ENCODE results near the gene COQ10A.
"Not testable (repeated sequence)": the region's sequence is repeated elsewhere in the genome, so short reads cannot be mapped to it uniquely, and the experiment has no call there.

Gene COQ10A

DNA sequence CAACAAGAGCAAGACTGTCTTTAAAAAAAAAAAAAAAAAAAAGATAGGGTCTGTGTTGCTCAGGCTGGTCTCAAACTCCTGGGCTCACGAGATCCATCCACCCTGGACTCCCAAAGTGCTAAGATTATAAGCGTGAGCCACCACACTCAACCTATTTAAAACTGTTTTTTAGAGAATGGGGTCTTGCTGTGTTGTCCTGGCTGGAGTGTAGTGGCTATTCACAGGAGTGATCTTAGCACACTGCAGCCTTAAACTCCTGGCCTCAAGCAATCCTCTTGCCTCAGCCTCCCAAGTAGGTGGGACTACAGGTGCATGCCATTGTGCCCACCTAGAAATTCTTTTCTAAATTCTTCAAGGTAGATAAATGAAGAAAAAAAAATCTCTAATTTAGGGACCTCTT is 7.6 kb downstream of the COQ10A start:
- DNase-seq (no peak), ATAC-seq (replicated peaks) (no peak)
- Mint-ChIP-seq H3K9me3 (no peaks in the 10 kb centered on the region), H3K27me3 (no peaks in the 10 kb centered on the region), H3K4me1 (no peaks in the 10 kb centered on the region), H3K36me3 (peaks cover 23 to 42% of the 10 kb centered on the region in 2 donors), H3K4me3 (no peak overlapping the region), H3K27ac (no peak overlapping the region)

GRCh38 chr12:56278905-56279304 is 12.2 kb downstream of the COQ10A start:
- Mint-ChIP-seq H3K4me1 (peaks cover 4 to 6% of the 10 kb centered on the region in 2 donors), H3K4me3 (no peak overlapping the region), H3K27ac (no peak overlapping the region), H3K27me3 (no peaks in the 10 kb centered on the region), H3K9me3 (no peaks in the 10 kb centered on the region), H3K36me3 (peaks cover 22 to 46% of the 10 kb centered on the region in 2 donors)
- DNase-seq = no peak
- ATAC-seq (replicated peaks) = no peak

DNA sequence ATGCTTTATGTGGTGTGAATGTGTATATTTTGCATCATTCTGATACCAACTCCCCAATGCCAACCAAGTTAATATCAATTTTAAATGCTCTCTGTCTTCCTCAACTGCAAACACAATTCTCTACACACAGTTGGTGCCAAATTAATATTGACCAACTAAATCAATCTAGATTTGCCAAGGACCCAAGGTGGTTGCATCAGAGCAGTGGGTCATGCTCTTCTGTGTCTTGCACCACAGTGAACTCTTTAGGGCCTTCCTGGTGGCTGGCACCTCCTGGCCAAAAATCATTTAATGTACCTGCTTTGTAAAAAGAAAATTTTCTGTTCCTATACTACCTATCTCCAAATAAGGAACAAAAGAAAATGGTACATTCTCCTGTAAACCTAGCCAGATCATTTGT is 14.1 kb downstream of the COQ10A start:
- no peaks in the 10 kb centered on the region for H3K27me3 Mint-ChIP-seq
- H3K4me1 Mint-ChIP-seq = peaks cover 4 to 6% of the 10 kb centered on the region in 2 donors
- DNase-seq (no peak), ATAC-seq (replicated peaks) (no peak)
- peaks cover 19 to 44% of the 10 kb centered on the region in 2 donors for H3K36me3 Mint-ChIP-seq
- H3K4me3 Mint-ChIP-seq = no peak overlapping the region
- H3K27ac Mint-ChIP-seq = no peak overlapping the region
- no peaks in the 10 kb centered on the region for H3K9me3 Mint-ChIP-seq

GRCh38 chr12:56282030-56282429 is 15.3 kb downstream of the COQ10A start:
- Mint-ChIP-seq H3K4me1 (peaks cover 4 to 8% of the 10 kb centered on the region in 2 donors), H3K36me3 (peaks cover 22 to 49% of the 10 kb centered on the region in 2 donors), H3K4me3 (no peak overlapping the region), H3K9me3 (no peaks in the 10 kb centered on the region), H3K27me3 (no peaks in the 10 kb centered on the region), H3K27ac (peak overlapping the region; percentile 88)
- ATAC-seq (replicated peaks) (no peak), DNase-seq (no peak)

DNA sequence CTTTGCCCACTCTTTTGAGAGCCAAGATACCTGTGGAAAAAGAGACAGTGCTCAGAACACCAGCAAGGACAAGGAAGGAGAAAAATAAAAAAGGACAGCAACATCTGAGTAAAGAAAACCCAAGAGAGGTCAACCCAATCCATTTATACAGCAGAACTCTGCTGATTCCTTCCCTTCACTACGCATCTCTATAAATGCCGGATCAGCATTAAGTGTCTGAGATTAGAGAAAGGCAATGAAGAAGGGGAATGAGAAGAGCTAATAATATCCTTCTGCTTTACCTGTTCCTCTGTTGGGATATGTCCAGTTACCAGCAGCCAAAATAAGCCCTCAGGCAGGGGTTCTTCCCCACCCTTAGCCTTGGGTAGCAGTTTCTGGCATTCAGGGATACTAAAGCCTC is 15.8 kb downstream of the COQ10A start:
- H3K36me3 Mint-ChIP-seq = peaks cover 24 to 49% of the 10 kb centered on the region in 2 donors

DNA sequence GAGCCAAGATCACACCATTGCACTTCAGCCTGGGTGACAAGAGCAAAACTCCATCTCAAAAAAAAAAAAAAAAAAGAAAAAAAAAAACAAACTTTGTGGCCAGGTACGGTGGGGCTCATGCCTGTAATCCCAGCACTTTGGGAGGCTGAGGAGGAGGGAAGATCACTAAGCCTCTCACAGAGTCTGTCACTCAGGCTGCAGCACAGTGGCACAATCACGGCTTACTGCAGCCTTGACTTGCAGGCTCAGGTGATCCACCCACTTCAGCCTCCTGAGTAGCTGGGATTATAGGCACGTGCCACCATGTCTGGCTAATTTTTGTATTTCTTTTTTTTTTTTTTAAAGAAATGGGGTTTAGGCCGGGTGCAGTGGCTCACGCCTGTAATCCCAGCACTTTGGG is 17.5 kb downstream of the COQ10A start:
- not testable (repeated sequence) for H3K9me3 Mint-ChIP-seq; H3K4me3 Mint-ChIP-seq; ATAC-seq (replicated peaks); H3K27me3 Mint-ChIP-seq; H3K4me1 Mint-ChIP-seq; H3K27ac Mint-ChIP-seq; DNase-seq
- peaks cover 24 to 46% of the 10 kb centered on the region in 2 donors for H3K36me3 Mint-ChIP-seq

More for the DNA sequence above, 15.8 kb downstream of the COQ10A start:
- Mint-ChIP-seq H3K27me3 (no peaks in the 10 kb centered on the region), H3K9me3 (no peaks in the 10 kb centered on the region), H3K27ac (peak overlapping the region; percentile 88), H3K4me1 (peaks cover 4 to 8% of the 10 kb centered on the region in 2 donors), H3K4me3 (no peak overlapping the region)
- DNase-seq (no peak), ATAC-seq (replicated peaks) (no peak)

DNA sequence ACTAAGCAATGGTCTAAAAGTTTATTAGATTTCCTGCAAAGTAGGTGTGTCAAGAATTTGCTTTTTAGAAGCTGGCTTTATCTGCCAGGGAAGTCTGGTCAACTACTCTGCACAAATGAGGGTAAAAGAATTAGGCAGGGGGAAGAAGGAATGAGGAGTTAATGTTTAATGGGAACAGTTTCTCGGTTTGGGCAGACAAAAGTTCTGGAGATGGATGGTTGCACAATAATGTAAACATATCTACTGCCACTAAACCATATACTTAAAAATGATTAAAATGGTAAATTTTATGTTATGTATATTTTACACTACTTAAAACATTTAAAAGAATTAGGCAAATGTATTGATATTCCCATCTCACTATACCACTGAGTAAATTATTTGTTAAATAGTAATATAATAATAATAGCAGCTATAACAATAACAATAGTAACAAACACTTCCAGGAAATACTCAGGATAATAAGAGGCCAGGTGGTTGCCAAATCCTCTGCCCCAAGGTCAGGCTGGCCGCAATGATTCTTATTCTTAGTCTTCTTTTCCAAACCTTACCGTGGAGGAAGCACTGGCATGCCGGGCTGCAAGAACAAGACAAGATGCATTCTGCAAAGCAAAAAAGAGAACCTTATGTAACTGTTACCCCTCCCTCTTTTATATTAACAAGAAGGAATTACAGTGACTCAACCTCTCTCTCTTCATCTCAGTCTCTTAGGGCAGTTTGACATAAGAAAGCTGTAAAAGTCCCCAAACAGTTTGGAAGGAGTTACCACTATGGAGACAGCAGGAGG is 19.5 kb downstream of the COQ10A start:
- peaks cover 25 to 54% of the 10 kb centered on the region in 2 donors for H3K36me3 Mint-ChIP-seq
- no peak overlapping the region for H3K4me3 Mint-ChIP-seq
- no peaks in the 10 kb centered on the region for H3K27me3 Mint-ChIP-seq

GRCh38 chr12:56288705-56289387 is 22.1 kb downstream of the COQ10A start:
- H3K27ac Mint-ChIP-seq = no peak overlapping the region
- H3K9me3 Mint-ChIP-seq = no peaks in the 10 kb centered on the region
- no peaks in the 10 kb centered on the region for H3K27me3 Mint-ChIP-seq
- H3K4me1 Mint-ChIP-seq = peaks cover 6 to 10% of the 10 kb centered on the region in 2 donors
- no peak for ATAC-seq (replicated peaks)
- H3K36me3 Mint-ChIP-seq = peaks cover 13 to 33% of the 10 kb centered on the region in 2 donors
- no peak overlapping the region for H3K4me3 Mint-ChIP-seq
- no peak for DNase-seq

More for the DNA sequence above, 19.5 kb downstream of the COQ10A start:
- H3K9me3 Mint-ChIP-seq = no peaks in the 10 kb centered on the region
- no peak for DNase-seq
- H3K4me1 Mint-ChIP-seq = peaks cover 7 to 10% of the 10 kb centered on the region in 2 donors
- H3K27ac Mint-ChIP-seq = no peak overlapping the region
- no peak for ATAC-seq (replicated peaks)

GRCh38 chr12:56293795-56294194 is 27.1 kb downstream of the COQ10A start:
- no peak overlapping the region for H3K27ac Mint-ChIP-seq
- no peaks in the 10 kb centered on the region for H3K27me3 Mint-ChIP-seq
- DNase-seq = no peak
- no peak overlapping the region for H3K4me3 Mint-ChIP-seq
- H3K36me3 Mint-ChIP-seq = peaks cover 14 to 36% of the 10 kb centered on the region in 2 donors
- H3K9me3 Mint-ChIP-seq = no peaks in the 10 kb centered on the region
- ATAC-seq (replicated peaks) = no peak
- H3K4me1 Mint-ChIP-seq = peaks cover 21 to 43% of the 10 kb centered on the region in 2 donors

GRCh38 chr12:56296295-56296694 is 29.6 kb downstream of the COQ10A start:
- H3K9me3 Mint-ChIP-seq = no peaks in the 10 kb centered on the region
- peak overlapping the region; percentile 18 to 21 for H3K4me3 Mint-ChIP-seq

DNA sequence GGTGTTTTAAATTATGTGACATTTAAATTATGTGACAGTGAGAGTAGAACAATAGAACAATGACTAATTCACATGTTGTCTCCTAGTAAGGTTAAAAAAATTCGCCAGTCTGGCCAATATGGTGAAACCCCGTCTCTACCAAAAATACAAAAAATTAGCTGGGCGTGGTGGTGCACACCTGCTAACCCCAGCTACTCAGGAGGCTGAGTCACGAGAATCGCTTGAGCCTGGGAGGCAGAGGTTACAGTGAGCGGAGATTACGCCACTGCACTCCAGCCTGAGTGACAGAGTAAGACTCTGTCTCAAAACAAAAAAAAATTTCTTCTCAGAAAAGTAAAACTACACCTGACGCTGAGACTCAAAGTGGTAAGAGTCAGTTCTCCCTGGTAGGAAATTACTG is 30.7 kb downstream of the COQ10A start:
- no peak for ATAC-seq (replicated peaks)
- Mint-ChIP-seq H3K27ac (peak overlapping the region; percentile 42), H3K36me3 (peaks cover 13 to 39% of the 10 kb centered on the region in 2 donors), H3K4me1 (peaks cover 36 to 62% of the 10 kb centered on the region in 2 donors), H3K4me3 (peak overlapping the region; percentile 61 to 96), H3K9me3 (no peaks in the 10 kb centered on the region), H3K27me3 (no peaks in the 10 kb centered on the region)
- no peak for DNase-seq

More at GRCh38 chr12:56296295-56296694, 29.6 kb downstream of the COQ10A start:
- Mint-ChIP-seq H3K36me3 (peaks cover 13 to 32% of the 10 kb centered on the region in 2 donors), H3K27ac (peak overlapping the region; percentile 74), H3K4me1 (peaks cover 28 to 55% of the 10 kb centered on the region in 2 donors), H3K27me3 (no peaks in the 10 kb centered on the region)
- ATAC-seq (replicated peaks) (peak; percentile 24 to 37), DNase-seq (peak; percentile 35)

DNA sequence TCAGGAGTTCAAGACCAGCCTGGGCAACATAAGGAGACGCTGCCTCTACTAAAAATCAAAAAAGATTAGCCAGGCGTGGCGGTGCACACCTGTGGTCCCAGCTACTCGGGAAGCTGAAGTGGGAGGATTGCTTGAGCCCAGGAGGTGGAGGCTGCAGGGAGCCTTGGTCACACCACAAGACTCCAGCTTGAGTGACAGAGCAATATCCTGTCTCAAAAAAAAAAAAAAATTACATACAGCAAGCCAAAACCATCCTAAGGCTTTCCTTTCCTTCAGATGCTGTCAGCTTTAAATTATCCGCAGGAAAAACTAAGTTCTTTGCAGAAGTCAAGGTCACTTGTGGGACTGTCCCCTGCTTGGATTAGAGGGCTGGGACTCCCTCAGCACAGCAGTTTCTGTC is 32.1 kb downstream of the COQ10A start:
- Mint-ChIP-seq H3K27ac (peak overlapping the region; percentile 99), H3K9me3 (no peaks in the 10 kb centered on the region)
- ATAC-seq (replicated peaks) = no peak

GRCh38 chr12:56299308-56299852 is 32.6 kb downstream of the COQ10A start:
- peak; percentile 6 to 11 for ATAC-seq (replicated peaks)
- peak overlapping the region; percentile 99 for H3K27ac Mint-ChIP-seq
- no peaks in the 10 kb centered on the region for H3K27me3 Mint-ChIP-seq
- H3K4me1 Mint-ChIP-seq = peaks cover 33 to 56% of the 10 kb centered on the region in 2 donors
- DNase-seq = no peak
- H3K36me3 Mint-ChIP-seq = peaks cover 12 to 38% of the 10 kb centered on the region in 2 donors
- H3K4me3 Mint-ChIP-seq = peak overlapping the region; percentile 96 to 99
- H3K9me3 Mint-ChIP-seq = no peaks in the 10 kb centered on the region

More for the DNA sequence above, 32.1 kb downstream of the COQ10A start:
- no peak for DNase-seq
- peaks cover 34 to 60% of the 10 kb centered on the region in 2 donors for H3K4me1 Mint-ChIP-seq
- H3K27me3 Mint-ChIP-seq = no peaks in the 10 kb centered on the region
- peaks cover 13 to 38% of the 10 kb centered on the region in 2 donors for H3K36me3 Mint-ChIP-seq
- H3K4me3 Mint-ChIP-seq = peak overlapping the region; percentile 96 to 99

DNA sequence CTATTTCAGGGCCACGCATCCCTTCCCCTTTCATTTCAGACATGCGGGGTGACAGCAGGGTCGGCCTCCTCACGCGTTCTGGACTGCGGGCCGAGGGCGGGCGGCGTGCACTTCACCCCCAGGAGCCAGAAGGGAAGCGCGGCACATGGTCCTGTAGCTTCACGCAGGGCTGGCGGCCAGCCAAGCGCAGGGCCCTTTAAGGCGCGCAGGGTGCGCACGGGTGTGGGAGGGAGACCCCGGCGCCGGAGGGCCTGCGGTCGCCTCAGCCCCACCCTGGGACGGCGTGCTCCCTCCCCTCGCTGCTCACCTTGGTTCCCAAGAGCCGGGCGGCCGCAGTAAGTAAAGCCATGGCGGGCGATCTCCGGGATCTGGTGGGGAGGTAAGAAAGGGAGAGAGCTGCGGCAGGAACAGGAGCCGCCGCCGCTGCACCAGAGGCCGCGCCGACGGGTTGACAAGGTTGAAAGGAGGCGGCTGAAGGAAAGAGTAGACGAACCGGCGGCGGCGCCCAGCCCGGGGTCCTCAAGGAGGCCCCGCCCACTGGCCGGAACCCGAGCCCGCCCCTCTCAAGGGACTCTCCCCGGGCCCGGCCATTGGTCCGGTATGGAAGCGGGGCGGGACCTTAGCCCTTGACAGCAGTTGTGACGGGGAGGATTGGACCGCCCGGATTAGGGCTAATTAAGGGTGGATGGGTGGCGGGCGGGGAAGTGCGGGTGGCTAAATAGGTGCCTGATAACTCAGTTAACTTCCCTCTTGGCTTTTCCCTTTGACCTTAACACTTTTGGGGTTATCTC is 33.3 kb downstream of the COQ10A start, which contains the start of gene CS:
Gene CS, minus strand, starts transcription at position 478 of the 791 bp plus-strand sequence. Its CDS starts 129 bp downstream, at position 349.
- H3K4me1 Mint-ChIP-seq = peaks cover 33 to 56% of the 10 kb centered on the region in 2 donors
- peaks cover 15 to 42% of the 10 kb centered on the region in 2 donors for H3K36me3 Mint-ChIP-seq
- H3K9me3 Mint-ChIP-seq = no peaks in the 10 kb centered on the region

More for the DNA sequence above, 33.3 kb downstream of the COQ10A start, which contains the start of gene CS:
- peak; percentile 92 to 93 for ATAC-seq (replicated peaks)
- Mint-ChIP-seq H3K4me3 (peak within 1 kb of the TSS; percentile 96 to 99), H3K27ac (peak within 1 kb of the TSS; percentile 99), H3K27me3 (no peaks in the 10 kb centered on the region)
- peak; percentile 96 for DNase-seq
